OCI-LY3 (cell line): ENCODE measurements around the gene MRPS23.

ENCODE experiments used
- H2AFZ ChIP-seq: fragments of 200-600, 300-600 bp; shearing (Covaris generic); 2 replicates; pipeline ENCODE4 v1.6.0; 2014; ENCODE audit warnings: antibody characterized with exemption, low read depth, low read length
- H3K27ac ChIP-seq: fragments of 200-600, 300-600 bp; sonication (generic); 2 replicates; pipeline ENCODE4 v1.5.1; 2014; ENCODE audit warnings: mild to moderate bottlenecking, low read length, moderate library complexity, mixed read lengths
- H3K27me3 ChIP-seq: fragments of 200-600, 300-600 bp; sonication (generic); 2 replicates; pipeline ENCODE4 v1.6.1; 2014; ENCODE audit warnings: low read depth, low read length, mixed read lengths
- H3K36me3 ChIP-seq: fragments of 200-600, 300-600 bp; sonication (generic); replicated peaks from 2 replicates; pipeline ENCODE3; 2014; ENCODE audit warnings: low read depth, low read length, mixed read lengths
- H3K4me1 ChIP-seq: fragments of 300-600, 200-600 bp; sonication (generic); 2 replicates; pipeline ENCODE4 v1.6.1; 2014; ENCODE audit warnings: low read length, mixed read lengths
- H3K4me2 ChIP-seq: fragments of 200-600, 300-600 bp; sonication (generic); 2 replicates; pipeline ENCODE4 v1.6.1; 2014; ENCODE audit warnings: low read length, mixed read lengths
- H3K4me3 ChIP-seq: fragments of 300-600, 200-600 bp; sonication (generic); 2 replicates; pipeline ENCODE4 v1.5.1; 2014; ENCODE audit warnings: antibody characterized with exemption, mild to moderate bottlenecking, low read length, moderate library complexity
- H3K79me2 ChIP-seq: fragments of 300-600, 200-600 bp; shearing (Covaris generic); 2 replicates; pipeline ENCODE4 v1.6.1; 2014; ENCODE audit warnings: mild to moderate bottlenecking, low read length, mixed read lengths
- H3K9ac ChIP-seq: fragments of 300-600, 200-600 bp; shearing (Covaris generic); 2 replicates; pipeline ENCODE4 v1.6.0; 2014; ENCODE audit warnings: mild to moderate bottlenecking, low read length, moderate library complexity
- H3K9me3 ChIP-seq: fragments of 200-600, 300-600 bp; shearing (Covaris generic); 2 replicates; pipeline ENCODE4 v1.6.1; 2014; ENCODE audit warnings: low read length, mixed read lengths; ENCODE audit not compliant: insufficient read depth
- H4K20me1 ChIP-seq: fragments of 200-600, 300-600 bp; sonication (generic); 2 replicates; pipeline ENCODE4 v1.6.1; 2016; ENCODE audit warnings: low read length, mixed read lengths; ENCODE audit not compliant: insufficient read depth
- CTCF ChIP-seq: fragments of 200-600, 300-600 bp; sonication (generic); IDR thresholded peaks from 2 replicates; pipeline ENCODE4 v1.5.1; 2014; ENCODE audit warnings: antibody characterized with exemption, low read length, low read depth
- EZH2phosphoT487 ChIP-seq: fragments of 200-600 bp; shearing (Covaris generic); IDR thresholded peaks from 2 replicates; pipeline ENCODE4 v1.6.1; 2018; ENCODE audit warnings: antibody characterized with exemption, mixed run types, low read depth

MRPS23 gene

GRCh38 chr17:57871863-57872262 lies 22.0 kb upstream of the MRPS23 start:
- Histone ChIP-seq H3K27ac (no peak overlapping the region), H3K9ac (no peak overlapping the region), H3K27me3 (peaks cover 5% of the 10 kb centered on the region; the same call in 1 of the 2 replicates), H3K36me3 (no peaks in the 10 kb centered on the region), H4K20me1 (no peaks in the 10 kb centered on the region), H2AFZ (no peak overlapping the region), H3K9me3 (no peaks in the 10 kb centered on the region), H3K4me1 (peaks cover 31% of the 10 kb centered on the region), H3K4me3 (no peak overlapping the region), H3K79me2 (no peaks in the 10 kb centered on the region), H3K4me2 (no peak overlapping the region)
- TF ChIP-seq EZH2phosphoT487, result no peak
- TF ChIP-seq CTCF, result no peak

- H3K4me2 ChIP-seq, result no peak overlapping the region
- no peak overlapping the region for H2AFZ ChIP-seq
- no peak overlapping the region for H3K9ac ChIP-seq
- no peak overlapping the region for H3K4me3 ChIP-seq
- H3K79me2 ChIP-seq, result no peaks in the 10 kb centered on the region
- H3K9me3 ChIP-seq, result no peaks in the 10 kb centered on the region
- no peak overlapping the region for H3K27ac ChIP-seq
- no peaks in the 10 kb centered on the region for H3K36me3 ChIP-seq
- H3K4me1 ChIP-seq, result peaks cover 31% of the 10 kb centered on the region
- peaks cover 5% of the 10 kb centered on the region; the same call in 1 of the 2 replicates for H3K27me3 ChIP-seq
- TF ChIP-seq CTCF (no peak), EZH2phosphoT487 (no peak)
- H4K20me1 ChIP-seq, result no peaks in the 10 kb centered on the region
Observed at GRCh38 chr17:57871155-57871554, 21.3 kb upstream of the MRPS23 start.

GRCh38 chr17:57870283-57870635 lies 20.4 kb upstream of the MRPS23 start:
- Histone ChIP-seq H3K27ac (no peak overlapping the region), H2AFZ (no peak overlapping the region), H3K27me3 (peaks cover 5% of the 10 kb centered on the region; the same call in 1 of the 2 replicates), H4K20me1 (no peaks in the 10 kb centered on the region), H3K4me3 (no peak overlapping the region), H3K36me3 (no peaks in the 10 kb centered on the region), H3K4me1 (peaks cover 29% of the 10 kb centered on the region), H3K79me2 (no peaks in the 10 kb centered on the region), H3K4me2 (no peak overlapping the region), H3K9me3 (no peaks in the 10 kb centered on the region), H3K9ac (no peak overlapping the region)
- TF ChIP-seq EZH2phosphoT487 (no peak), CTCF (no peak)

GRCh38 chr17:57869617-57870282 lies 19.9 kb upstream of the MRPS23 start:
- no peak overlapping the region for H3K4me2 ChIP-seq
- TF ChIP-seq CTCF (no peak), EZH2phosphoT487 (no peak)
- H3K27me3 ChIP-seq, result peaks cover 5% of the 10 kb centered on the region; the same call in 1 of the 2 replicates
- H3K9ac ChIP-seq, result no peak overlapping the region
- H3K4me1 ChIP-seq, result peaks cover 28% of the 10 kb centered on the region
- no peaks in the 10 kb centered on the region for H3K79me2 ChIP-seq
- no peaks in the 10 kb centered on the region for H3K36me3 ChIP-seq
- H3K9me3 ChIP-seq, result no peaks in the 10 kb centered on the region
- H4K20me1 ChIP-seq, result no peaks in the 10 kb centered on the region
- no peak overlapping the region for H3K4me3 ChIP-seq
- no peak overlapping the region for H2AFZ ChIP-seq
- no peak overlapping the region for H3K27ac ChIP-seq
